Stimulated activated CD8-positive, alpha-beta memory T cell treated with anti-CD3 and anti-CD28 coated beads, Interleukin-7, amount 100 ng/mL, for 1 hour (primary cell): ENCODE measurements around the gene OR2T4.

ENCODE experiments used
- DNase-seq, 2 donors: peaks; one replicate each; pipeline ENCODE4 v3.0.0-alpha.2; 2020; ENCODE audit warnings: low read depth in 2 of 2

The OR2T4 gene

GRCh38 chr1:248361121-248361715 lies at the start of gene OR2T4:
OR2T4 (plus strand) TSS chr1:248361665; CDS start chr1:248361665, 0 bp downstream.
- DNase-seq, result no peak

- DNase-seq, result no peak
Measured at GRCh38 chr1:248316796-248317195, 44.7 kb upstream of the OR2T4 start.

- DNase-seq, result no peak
Measured at GRCh38 chr1:248324468-248324867, 37.0 kb upstream of the OR2T4 start, which contains the start of gene OR2M7. OR2M7 (minus strand) TSS chr1:248324568; CDS start chr1:248324568, 0 bp downstream.

GRCh38 chr1:248343451-248343850 lies 18.0 kb upstream of the OR2T4 start:
- DNase-seq, result no peak

- no peak for DNase-seq
Measured at GRCh38 chr1:248348475-248348874, 13.0 kb upstream of the OR2T4 start, which contains the start of gene OR14C36. OR14C36 (plus strand) TSS chr1:248348775; CDS start chr1:248348775, 0 bp downstream.

- DNase-seq, result no peak
Measured at GRCh38 chr1:248359415-248359814, 2.0 kb upstream of the OR2T4 start.

GRCh38 chr1:248366609-248367008 lies 5.1 kb downstream of the OR2T4 start:
- DNase-seq, result no peak

- no peak for DNase-seq
Measured at GRCh38 chr1:248372394-248372793, 10.9 kb downstream of the OR2T4 start.

- no peak for DNase-seq
Measured at GRCh38 chr1:248373761-248374160, 12.3 kb downstream of the OR2T4 start.

- DNase-seq, result no peak
Measured at GRCh38 chr1:248375446-248375845, 14.0 kb downstream of the OR2T4 start, which contains the start of gene OR2T6. OR2T6 (plus strand) TSS chr1:248375746; CDS start chr1:248387609, 11,863 bp downstream.

GRCh38 chr1:248376916-248377315 lies 15.5 kb downstream of the OR2T4 start:
- DNase-seq, result no peak

- DNase-seq, result no peak
Measured at GRCh38 chr1:248380854-248381253, 19.4 kb downstream of the OR2T4 start.

GRCh38 chr1:248388426-248388825 lies 27.0 kb downstream of the OR2T4 start:
- DNase-seq, result no peak

- DNase-seq, result no peak
Measured at GRCh38 chr1:248393050-248393449, 31.6 kb downstream of the OR2T4 start.

GRCh38 chr1:248402748-248403147 lies 41.3 kb downstream of the OR2T4 start, which contains the start of gene OR2T1:
OR2T1 (plus strand) TSS chr1:248403048; CDS start chr1:248406148, 3,100 bp downstream.
- DNase-seq, result no peak

GRCh38 chr1:248404024-248404423 lies 42.6 kb downstream of the OR2T4 start:
- no peak for DNase-seq

- DNase-seq, result no peak
Measured at GRCh38 chr1:248406721-248407692, 45.5 kb downstream of the OR2T4 start.
